Fibroblast of skin of back (primary cell): ENCODE data around the gene ICA1.
A peak's percentile ranks its signal among the peaks of the same experiment; 100 is the strongest.

ENCODE experiments used
- DNase-seq: peaks from one replicate; pipeline ENCODE4 v3.0.0-alpha.2; 2013

The ICA1 gene

DNA sequence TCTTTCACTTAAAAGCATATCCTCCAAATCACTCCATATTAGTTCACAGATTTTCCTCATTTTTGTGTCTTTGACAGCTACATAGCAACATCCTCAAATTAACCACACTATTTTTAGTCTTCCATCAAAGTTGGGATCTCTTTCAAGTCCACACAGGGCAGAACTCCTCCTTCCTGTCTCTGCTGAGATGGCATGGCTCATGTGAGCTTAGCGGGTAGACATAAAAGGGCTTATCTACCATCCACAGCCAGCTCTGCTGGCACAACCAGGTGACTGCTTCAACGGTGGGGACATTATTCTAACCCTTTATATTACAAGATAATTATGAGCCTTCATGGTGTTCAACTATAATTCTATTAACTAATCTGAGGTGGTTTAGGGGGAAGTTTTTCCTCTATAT lies 35.5 kb downstream of the ICA1 start:
- DNase-seq, result no peak

- DNase-seq, result no peak
These were observed 40.4 kb downstream of the ICA1 start for GRCh38 chr7:8221567-8221966.

DNA sequence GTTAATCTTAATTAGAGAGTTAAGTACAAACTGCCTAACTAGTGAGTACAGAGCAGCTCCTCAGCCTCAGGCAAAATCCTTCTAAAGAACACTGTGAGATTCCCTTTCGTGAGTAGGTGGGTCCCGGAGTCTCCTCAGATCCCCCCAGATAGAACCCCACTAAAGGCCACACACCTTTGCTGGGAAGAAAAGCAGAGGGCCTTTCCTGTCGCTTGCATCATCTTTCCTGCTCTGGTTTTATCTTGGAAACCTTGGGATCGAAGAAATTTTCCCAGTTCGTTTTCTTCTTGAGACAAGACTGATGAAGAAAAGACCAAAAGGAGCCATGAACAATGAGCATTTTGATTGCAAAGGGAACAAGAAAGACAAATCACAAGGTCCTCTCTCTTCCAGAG lies 40.9 kb downstream of the ICA1 start:
- no peak for DNase-seq

DNA sequence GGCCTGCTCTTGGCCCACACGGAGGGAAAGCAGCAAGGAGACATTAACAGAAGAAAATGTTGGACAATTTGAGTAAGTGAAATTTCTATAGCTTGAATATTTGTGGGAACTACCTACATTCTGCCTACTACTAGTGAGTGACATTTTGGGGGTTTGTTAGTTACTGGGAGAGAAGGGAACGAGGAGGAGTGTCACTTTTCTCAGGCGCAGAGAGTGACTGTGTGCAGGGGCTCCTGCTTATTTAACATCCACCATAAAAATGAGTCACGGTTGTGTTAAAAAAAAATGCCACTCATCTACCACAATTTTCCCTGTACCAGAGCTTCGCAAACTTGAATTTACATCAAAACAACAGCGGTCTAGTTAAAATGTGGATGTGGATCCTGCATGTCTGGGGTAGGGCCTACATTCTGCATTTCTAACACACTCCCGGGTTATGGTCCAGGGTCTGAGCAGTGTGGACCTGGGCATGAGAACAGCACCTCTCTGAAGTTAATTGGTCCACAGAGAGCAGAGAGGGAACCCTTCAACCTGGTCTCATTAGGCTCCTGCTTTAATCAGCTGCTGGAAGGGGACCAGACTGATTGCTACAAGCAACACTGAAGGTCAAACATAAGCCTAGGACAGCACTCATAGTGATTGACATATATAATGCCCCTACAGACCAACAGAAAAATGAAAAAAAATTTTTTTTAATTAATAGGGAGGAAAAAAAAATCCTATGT lies 41.4 kb downstream of the ICA1 start:
- DNase-seq, result no peak

DNA sequence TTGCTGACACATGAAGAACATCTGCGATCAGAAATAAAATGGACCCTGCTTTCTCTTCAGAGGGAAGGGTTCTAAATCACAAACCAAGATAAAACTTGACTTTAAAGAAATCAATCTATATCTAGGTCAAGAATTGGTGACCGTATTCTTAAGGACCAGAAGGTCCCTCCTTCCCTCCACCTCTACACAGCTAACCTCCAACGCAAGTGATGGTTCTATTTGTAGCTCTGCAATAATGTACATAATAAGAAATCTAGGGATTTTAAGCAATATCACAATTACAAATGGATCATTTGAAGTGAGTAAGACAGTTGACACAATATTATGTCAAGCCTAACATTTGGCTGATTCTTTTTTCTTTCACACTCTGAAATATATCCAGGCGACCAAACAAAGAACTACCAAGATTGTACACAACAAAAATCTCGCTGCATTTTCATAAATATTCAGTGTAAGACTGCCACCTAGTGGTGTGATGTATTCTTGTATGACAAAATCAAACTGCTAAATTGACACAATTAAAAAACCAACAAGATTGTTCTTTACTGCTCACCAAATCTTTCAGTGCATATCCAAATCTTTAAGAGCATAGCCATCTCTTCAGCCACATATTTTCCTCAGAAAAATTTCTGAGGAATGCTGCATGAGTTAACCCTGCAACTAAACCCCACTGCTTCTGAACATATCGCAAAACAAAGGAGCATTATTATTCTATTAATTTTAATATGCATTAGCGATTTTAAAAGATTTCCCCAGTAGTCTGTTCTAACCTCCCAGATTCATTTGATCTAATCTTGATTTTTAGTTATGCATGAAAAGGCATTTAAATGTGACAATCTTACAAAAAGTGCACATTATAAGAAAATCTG lies 44.5 kb downstream of the ICA1 start:
- peak; percentile 62 for DNase-seq

GRCh38 chr7:8216334-8216690 lies 45.7 kb downstream of the ICA1 start:
- DNase-seq, result no peak

DNA sequence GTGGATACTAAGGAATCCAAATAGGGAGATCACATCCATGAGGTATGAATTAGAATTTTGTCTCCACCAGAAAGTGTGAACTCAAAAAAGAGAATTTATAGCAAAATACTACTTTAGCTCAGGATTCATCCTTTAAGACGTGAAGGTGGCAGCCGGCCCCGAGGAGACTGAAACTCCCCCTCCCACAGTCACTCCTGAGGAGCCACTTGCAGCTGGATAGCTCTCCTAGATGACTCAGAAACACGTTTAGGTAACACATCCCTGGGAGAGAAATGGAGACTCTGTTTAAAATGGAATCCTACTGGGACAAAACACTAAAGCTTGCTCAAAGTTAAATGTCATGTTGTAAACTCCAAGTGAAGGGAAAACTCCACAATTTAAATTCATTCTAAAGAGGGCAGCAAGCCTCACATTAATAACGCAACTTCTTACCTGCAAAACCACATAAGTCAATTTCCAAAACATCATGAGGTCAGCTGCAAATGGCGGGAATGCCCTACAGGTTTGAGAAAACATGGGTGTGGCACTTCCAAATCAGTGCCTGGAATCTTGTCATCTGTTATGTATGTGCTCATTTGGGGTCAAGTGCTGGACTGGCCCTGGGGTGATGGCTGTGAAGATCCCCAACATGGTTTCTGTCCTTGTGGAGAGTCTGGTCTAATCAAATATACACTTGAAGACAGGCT lies 46.2 kb downstream of the ICA1 start:
- no peak for DNase-seq

DNA sequence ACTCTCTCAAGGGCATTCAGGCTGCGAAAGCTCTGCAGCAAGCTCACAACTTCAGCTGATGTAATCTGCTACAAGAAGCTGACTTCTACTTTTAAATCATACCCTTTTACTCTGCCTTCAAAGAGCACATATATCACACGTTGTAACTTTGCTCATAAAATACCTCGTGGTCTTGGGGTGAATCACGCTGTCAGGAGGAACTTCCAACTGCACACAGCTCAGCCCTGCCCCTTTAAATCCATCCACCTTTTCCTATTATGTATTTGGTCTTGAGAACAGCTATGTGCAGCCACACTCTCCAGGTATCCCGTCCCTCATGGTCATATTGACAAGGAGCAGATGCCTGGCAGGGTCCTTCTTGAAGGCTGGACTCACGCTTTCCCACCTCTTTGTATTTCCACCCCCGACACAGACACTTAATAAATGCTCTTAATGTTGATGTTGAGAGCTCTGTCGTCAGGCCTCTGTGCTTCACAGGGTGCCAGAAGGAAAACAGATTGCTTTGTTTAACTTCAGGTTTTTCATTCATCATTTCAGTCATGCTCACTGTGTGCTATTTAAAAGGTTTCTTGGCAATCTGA lies 47.6 kb downstream of the ICA1 start:
- DNase-seq, result peak; percentile 5

GRCh38 chr7:8213381-8213780 lies 48.6 kb downstream of the ICA1 start:
- no peak for DNase-seq

DNA sequence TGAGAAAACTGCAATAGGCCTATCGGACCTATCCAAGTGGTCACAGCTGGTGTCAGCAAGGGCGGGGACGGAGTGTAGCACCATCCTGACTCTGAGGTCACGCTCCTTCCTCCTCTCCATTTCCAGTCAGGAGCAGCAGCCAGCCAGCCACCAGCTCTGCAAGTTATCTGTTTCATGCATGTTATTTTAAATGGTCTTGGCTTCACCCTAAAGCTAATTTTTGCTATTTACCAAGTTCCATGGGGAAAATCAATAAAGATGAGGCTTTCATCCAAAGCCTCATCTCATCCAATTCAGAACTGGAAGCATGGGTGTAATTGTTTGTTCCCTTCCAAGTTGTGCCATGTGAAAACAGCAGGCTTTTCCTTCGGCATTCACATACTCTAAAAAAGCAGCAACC lies 49.3 kb downstream of the ICA1 start:
- no peak for DNase-seq

GRCh38 chr7:8211725-8212096 lies 50.3 kb downstream of the ICA1 start:
- no peak for DNase-seq

DNA sequence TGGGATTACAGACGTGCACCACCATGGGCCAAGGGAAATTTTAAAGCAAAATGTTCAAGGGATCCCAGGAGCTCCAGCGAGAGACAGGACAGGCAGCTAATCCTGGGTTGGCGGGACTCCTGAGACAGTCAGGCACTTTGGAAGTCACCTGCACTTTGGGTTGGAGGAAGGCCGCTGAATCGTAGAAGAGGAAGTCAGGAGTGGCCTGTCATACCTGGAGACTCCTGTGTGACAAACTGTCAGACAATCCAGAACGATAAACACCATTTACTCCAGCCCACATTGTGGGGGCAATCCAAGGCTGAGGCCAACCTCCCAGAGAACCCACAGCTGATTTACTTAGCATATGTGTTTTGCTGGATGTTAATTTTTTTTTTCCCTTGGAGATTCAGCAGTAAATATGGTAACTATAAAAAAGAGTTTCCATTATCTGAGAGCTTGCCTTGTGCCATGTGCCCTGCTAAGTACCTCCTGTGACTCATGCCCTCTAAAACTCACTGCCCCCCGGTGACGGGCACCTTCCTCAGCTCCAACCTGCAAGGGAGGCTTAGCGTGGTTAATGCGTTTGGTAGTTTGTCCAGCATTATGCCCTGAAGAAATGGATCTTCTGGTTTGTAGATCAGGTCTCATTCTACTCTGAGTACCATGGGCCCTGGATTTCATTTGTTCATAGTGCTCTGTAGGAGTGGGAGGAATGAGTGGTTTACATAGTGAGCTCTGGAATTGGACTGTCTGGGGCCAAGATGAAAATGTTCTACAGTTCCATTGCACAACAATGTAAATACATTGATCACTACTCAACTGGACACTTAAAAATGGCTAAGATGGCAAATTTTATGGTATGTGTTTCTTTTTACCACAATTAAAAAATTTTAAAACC lies 50.9 kb downstream of the ICA1 start:
- DNase-seq, result no peak

GRCh38 chr7:8209353-8209752 lies 52.6 kb downstream of the ICA1 start:
- DNase-seq, result no peak

DNA sequence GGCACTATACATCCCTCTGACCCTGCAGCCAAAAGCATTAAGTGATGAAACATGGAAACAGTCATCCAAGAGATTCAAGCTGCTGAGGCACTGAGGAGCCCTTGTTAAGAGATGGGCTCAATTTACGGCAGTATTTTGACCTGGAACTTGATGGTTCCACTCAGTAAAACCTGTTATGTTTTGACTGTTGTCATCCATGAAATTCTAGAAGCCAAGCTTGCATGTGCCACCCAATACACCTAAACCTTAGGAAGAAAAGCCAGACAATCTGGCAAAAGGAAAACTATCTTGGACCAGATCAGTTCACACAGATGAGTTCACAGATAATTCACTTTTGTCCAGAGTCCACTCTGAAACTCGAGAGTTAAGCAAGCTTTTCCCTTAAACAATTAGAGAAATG lies 53.2 kb downstream of the ICA1 start:
- DNase-seq, result no peak

- no peak for DNase-seq
These were observed 55.0 kb downstream of the ICA1 start for GRCh38 chr7:8206956-8207355.

GRCh38 chr7:8205537-8205936 lies 56.4 kb downstream of the ICA1 start:
- no peak for DNase-seq

DNA sequence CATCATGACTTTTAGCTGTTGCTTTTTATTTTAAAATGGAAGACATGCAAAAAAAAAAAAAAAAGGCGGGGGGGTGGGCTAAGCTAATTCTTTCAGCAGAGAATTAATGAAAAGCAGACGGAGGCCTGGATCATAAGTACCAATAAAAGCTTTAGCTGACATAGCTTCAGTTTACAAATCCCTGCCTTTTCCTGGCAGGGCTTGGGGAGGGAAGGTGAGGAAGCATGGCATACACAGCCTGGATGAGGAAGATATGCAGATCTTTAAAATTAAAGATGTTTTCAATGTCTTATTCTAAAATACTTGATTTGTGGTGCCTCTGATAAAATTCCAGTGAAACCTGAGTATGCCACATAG lies 57.0 kb downstream of the ICA1 start:
- DNase-seq, result no peak

- DNase-seq, result no peak
These were observed 57.5 kb downstream of the ICA1 start for GRCh38 chr7:8204339-8205030.

GRCh38 chr7:8201846-8202441 lies 60.0 kb downstream of the ICA1 start:
- no peak for DNase-seq

- DNase-seq, result no peak
These were observed 61.2 kb downstream of the ICA1 start for GRCh38 chr7:8200717-8201116.

GRCh38 chr7:8200316-8200715 lies 61.7 kb downstream of the ICA1 start:
- DNase-seq, result no peak
